GF-D8 (cell line): ENCODE data around the gene FCRLA.
"Not testable (repeated sequence)": the region's sequence is repeated elsewhere in the genome, so short reads cannot be mapped to it uniquely, and the experiment has no call there.

Source experiments
- DNase-seq: peaks from one replicate; lab custom pipeline; 2025; lab: John Stamatoyannopoulos, UW

The FCRLA gene

DNA sequence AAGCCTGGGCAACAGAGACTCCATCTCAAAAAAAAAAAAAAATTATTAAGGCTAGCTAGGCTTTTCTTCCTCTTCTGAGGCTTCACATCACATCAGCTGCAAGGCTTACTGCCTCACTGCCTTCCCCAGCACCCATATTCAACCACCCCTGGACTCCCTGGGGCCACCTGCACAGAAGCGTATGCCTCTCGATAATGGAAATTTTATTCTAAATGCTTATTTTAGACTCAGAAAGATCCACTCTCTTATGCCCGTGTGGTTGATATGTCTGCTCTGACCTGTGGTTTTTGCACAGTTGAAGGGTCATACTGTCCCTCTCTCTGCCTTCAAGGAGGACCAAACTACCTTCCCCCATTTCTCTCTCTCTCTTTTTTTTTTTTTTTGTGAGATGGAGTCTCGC, 1.5 kb upstream of the FCRLA start:
- DNase-seq: no peak

DNA sequence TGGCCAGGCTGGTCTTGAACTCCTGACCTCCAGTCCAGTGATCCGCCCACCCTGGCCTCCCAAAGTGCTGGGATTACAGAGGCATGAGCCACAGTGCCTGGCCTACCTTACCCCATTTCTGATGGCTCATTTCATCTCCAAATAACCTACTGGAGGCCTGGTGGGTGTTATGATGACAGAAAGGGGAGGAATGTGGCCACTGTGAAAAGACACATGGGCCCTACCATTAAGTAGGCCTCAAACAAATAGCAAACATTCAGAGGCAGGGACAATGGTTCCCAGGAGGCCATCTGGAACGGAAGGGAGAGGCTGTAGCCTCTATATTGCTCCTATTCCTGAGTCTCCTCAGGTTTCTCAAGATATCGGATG, 932 bp upstream of the FCRLA start:
- DNase-seq: no peak

DNA sequence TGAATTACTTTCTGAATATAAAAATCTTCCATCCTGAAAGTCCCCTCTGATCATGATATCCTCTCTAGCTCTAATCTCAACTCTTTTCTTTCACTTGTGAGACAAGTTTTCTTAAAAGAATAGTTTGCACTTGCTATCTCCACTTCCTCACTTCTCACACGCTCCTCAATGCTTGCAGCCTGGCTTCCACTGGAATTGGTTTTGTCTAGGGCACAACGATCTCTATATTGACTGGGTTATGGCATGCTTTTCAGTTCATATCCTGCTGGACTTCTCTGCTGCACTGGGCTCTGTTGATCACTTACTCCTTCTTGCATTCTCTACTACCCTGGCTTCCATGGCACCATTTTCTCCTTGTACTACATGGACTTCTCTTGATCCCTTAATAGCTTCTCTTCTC, 474 bp downstream of the FCRLA start:
- DNase-seq: no peak

DNA sequence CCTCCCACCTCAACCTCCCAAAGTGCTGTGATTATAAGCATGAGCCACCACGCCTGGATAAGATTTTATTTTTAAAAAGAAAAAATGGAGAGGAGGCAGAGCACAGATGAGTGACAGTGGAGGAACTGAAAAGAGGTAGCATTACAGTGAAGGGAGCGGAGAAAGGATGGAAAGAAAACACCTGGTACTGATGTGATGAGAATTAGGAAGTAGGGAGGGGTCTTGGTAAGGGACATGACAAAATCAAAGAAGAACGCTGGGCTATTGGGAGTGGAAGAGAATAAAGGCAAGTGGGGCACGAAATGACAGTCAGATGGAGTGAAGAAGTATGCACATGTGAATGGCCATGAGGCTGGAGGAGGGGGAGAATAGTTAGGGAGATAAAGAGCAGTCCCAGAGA, 2.3 kb downstream of the FCRLA start:
- no peak for DNase-seq

DNA sequence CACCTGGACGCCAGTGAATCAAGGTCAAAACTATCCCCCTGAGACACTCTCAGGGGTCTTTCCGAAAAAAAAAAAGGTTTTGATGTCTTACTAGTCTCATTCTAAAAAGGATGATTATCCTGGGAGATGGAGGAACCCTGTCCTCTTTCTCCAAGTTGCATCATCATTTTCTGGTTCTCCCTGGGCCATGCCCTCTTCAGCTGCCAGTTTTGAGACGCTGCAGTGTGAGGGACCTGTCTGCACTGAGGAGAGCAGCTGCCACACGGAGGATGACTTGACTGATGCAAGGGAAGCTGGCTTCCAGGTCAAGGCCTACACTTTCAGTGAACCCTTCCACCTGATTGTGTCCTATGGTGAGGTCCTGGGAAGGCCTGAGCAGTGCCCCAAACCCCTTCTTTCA, 3.5 kb downstream of the FCRLA start:
- DNase-seq: no peak

DNA sequence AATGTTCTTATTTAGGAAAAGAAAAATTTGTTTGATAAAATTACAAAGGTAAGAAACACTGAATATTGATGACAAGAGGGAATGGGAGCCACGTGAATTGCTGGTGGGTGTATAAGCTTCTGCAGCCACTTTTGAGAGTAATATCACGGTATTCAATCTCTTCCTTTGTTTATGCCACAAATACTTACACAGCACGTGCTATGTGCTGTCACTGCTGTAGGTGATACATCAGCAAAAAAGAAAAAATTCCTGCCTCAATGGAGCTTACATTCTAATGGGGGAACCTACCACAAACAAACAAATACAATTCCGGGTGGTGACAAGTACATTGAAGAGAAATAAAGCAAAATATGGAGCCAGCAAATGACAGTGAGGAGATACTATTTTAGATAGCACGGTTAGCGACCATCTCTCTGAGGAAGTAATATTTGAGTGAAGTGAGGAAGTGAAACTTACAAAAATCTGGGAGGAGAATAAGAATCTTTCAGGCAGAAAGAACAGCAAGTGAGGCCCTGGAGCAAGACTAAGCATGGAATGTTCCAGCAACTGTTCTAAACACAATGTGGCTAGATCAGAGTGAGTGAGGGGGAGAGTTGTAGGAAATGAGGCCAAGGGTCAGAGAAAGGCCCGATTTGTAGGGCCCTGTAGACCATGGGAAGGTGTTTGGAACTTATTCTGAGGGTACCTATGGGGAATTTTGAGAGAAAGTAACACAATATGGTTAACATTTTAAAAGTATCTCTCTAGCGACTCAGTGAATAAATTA, 11.7 kb downstream of the FCRLA start:
- no peak for DNase-seq

DNA sequence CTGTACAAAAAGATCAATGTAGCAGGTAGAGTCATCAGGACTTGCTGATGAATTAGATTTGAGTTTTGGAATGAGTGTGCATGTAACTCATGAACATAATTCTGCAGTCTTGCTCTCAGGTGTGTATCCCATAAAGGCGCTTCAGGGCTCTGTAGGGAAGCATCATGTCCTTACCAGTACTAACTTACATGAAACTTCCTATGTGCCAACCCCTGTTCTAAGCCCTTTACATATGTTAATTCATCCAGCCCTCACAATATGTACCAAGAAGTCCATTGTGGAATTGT, 12.2 kb downstream of the FCRLA start:
- no peak for DNase-seq

DNA sequence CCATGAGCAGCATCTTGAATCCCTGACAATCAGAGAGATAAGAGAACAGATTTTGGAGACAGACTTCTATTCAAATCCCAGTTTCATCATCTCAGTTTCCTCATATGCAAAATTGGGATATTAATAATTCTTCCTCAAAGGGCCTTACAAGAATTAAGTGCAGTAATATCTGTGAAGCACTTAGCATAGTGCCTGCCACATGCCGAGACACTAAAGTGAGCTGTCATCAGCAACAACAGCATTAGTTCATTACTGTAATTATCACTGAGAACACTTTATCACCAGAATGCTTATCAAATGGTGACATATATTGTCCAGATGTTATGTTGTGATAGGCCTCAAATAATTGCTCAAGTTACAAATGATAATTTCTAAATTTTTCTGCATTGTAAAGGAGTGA, 13.4 kb downstream of the FCRLA start:
- no peak for DNase-seq

DNA sequence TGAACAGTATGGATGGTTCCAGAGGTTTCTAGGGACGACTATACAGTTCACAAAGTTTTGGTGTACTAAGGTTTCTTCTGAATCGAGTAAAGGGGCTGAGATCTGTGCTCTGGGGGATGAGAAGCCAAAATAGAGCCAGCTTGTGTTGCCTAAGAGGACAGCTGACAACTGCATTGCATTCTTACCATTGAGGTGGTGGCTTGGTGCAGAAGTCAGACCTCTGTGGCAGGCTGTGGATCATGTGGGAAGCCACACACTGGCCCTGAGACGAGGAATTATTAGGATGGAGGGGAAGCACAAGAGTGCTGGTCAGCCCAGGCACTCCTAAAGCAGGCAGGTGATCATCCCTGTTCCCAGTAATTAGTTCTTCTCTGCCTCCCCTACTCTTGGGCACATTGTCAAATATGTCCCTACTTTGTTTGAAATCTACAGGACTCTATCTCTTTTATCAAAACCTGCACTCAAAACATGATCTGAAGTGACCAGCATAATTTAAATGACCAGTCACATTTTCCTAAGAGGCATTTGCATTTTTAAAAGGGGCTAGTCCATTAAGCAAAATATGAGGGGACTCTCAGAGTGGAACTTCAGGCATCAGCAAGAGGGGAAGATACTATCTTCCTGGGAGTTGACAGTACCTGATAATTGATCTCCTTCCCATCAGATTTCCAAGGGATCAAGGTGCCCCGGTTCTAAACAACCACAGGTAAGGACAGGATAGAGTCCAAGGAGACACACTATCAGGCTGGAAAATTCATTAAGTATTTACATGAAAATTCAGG, 14.1 kb downstream of the FCRLA start, which contains the start of gene FCRLB:
TSS of gene FCRLB (plus strand) at position 589 of the 782 bp plus-strand sequence. CDS start 1,129 bp downstream, outside the sequence.
- no peak for DNase-seq

DNA sequence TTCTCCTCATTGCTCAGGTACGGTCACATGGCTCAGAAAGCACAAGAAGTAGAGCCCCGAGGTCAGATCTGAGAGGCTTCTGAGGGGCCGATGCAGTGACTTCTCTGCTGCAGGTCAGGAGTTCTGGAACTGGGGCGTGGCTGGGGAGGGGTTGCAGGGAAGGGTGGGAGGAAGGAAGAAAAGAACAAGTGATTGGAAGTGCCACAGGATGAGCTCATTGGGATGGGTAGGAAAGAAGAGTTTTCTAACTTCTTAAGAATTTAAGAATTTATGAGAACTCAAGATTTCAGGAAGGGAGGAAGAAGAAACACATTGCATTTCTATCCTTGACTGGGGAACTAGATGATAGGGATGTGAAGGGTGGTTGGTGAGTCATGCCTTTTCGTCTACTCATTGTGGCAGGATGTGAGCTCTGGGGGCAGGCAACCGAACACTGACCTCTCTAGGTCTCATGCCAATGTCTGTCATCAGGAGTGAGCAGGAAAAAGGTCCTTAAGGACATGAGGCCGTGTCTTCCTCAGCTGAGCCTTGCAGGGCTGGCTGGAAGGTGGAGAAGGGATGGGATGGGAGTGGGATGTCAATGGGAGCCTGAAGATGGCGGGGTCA, 14.8 kb downstream of the FCRLA start:
- no peak for DNase-seq

DNA sequence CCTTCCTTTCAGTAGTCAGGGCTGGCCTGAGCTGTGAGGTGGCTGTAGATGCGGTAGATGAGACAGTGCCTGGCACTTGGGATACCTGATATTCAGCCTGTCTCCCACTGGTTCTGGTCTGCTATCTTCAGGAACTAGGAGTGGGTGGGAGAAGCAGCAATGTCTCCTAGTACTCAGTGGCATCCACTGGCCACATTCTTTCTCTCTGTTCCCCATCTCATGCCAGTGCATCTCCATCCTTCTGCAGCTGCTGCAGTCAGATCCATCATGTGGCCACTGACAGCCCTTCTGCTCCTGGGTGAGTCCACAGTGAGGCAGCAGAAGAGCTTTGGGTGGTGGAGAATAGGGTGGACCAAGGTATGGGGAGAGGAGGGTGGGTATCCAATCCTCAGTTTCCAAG, 15.4 kb downstream of the FCRLA start:
- no peak for DNase-seq

DNA sequence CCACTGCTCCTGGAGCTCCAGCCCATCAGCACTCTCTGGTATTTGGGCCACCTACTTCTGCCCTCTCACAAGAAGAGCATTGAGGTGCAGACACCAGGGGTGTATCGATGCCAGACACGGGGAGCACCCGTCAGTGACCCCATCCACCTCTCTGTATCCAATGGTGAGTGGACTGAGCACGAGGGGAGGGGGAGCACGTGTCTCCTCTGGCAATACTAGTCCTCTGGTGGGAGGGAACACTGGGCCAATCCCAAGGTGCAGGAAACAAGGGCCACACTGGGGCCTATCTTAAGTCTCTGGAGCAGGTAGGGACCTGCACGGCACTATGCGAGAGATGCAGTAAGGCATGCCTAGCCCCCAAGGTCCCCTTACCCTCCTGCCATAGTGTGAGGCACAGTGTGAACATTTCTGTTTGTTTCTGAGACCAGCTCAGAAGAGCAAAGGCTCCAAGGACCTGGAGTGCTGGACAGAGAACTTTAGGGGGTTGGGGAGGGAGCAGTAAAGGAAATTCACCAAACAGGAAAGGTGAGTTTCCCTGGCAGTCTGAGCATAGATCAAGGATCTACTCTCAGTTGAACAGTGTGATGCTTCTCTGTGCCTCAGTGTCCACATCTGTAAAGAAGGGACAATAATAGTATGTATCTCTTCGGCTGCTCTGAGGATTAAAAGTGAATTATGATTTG, 16.6 kb downstream of the FCRLA start:
- DNase-seq: no peak

DNA sequence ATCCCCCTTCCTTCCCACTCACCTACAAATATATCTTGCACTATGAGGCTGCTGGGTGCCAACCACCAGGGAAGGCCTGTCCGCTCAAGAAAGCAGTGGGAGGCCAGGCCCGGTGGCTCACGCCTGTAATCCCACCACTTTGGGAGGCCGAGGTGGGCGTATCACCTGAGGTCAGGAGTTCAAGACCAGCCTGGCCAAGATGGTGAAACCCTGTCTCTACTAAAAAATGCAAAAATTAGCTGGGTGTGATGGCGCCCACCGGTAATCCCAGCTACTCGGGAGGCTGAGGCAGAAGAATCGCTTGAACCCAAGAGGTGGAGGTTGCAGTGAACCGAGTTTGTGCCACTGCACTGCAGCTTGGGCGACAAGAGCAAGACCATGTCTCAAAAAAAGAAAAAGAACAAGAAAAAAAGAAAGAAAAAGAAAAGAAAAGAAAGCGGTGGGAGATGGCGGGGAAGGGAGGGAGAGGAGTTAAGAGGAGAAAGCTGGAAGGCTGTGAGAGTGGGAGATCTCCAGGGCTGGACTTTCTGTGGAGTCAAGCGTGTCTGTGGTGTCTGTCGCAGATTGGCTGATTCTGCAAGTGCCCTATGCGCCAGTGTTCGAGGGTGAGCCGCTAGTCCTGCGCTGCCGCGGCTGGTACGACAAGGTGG, 18.4 kb downstream of the FCRLA start:
- not testable (repeated sequence) for DNase-seq

DNA sequence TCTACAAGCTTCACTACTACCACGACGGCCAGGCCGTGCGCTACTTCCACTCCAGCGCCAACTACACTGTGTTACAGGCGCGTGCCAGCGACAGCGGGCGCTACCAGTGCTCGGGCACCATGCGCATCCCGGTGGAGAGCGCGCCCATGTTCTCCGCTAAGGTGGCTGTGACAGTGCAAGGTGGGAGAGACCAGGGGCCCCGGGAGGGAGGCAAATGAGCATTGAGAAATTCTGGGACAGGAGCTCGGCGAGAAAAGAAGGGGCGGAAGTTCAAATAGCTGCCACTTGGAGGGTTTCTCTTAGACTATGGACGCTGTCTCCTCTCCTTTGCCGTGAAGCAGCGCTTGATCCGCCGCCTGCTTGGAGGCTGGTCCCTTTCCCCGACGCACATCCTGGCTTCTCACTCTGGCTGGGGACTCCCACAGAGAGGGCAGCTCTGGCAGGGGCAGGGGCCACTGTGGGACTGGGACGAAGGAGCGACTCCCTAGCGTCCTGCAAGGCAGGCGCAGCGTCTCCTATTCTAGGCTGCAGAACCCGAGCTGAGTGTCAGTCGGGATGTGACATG, 19.0 kb downstream of the FCRLA start:
- no peak for DNase-seq

DNA sequence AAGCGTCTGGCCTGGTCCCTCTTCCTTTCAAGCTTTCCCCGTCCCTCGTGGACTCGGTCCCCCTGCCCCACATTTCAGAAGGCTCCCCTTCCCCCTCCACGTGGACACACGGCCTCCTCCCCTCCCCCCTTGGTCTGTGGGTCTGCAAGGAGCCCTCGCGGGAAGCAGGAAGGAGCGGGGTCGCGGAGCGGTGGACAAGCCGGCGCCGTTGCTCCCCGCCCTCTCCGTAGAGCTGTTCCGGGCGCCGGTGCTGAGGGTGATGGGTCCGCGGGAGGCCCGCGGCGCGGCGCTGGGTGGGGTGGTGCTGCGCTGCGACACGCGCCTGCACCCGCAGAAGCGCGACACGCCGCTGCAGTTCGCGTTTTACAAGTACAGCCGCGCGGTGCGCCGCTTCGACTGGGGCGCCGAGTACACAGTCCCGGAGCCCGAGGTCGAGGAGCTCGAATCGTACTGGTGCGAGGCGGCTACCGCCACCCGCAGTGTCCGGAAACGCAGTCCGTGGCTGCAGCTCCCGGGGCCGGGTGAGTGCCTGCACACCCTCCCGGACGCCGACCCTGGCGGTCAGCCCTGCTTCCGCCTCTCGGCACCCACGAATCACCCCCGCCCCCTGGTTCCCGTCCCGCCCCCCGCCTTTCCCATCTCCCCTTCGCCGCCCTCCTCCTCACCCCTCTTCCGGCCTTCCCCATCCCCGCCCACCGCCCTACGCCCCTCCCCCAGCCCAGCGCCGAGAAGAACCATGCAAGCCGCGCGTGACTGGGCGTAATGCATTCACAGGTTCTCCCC, 19.6 kb downstream of the FCRLA start:
- no peak for DNase-seq

DNA sequence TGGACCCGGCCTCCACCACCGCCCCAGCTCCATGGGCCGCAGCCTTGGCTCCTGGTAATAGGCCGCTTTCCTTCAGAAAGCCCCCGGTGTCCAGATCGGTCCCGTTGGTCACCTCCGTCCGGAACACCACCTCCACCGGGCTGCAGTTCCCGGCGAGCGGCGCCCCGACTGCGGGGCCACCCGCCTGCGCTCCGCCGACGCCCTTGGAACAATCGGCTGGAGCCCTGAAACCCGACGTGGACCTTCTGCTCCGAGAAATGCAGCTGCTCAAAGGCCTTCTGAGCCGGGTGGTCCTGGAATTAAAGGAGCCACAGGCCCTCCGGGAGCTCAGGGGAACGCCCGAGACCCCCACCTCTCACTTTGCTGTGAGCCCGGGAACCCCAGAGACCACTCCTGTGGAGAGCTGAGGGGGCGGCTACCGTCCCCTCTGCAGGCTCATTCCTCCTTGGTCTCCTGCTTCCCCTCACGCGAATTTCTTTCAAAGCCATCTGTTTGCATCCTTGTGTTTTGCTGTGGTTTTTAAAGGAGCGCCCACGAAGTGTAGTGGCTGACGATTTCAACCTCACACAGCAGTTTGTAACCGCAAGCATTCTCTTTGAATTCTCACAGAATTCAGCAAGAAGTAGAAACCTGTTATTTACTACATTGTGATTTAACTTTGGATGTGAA, 20.4 kb downstream of the FCRLA start:
- DNase-seq: no peak

DNA sequence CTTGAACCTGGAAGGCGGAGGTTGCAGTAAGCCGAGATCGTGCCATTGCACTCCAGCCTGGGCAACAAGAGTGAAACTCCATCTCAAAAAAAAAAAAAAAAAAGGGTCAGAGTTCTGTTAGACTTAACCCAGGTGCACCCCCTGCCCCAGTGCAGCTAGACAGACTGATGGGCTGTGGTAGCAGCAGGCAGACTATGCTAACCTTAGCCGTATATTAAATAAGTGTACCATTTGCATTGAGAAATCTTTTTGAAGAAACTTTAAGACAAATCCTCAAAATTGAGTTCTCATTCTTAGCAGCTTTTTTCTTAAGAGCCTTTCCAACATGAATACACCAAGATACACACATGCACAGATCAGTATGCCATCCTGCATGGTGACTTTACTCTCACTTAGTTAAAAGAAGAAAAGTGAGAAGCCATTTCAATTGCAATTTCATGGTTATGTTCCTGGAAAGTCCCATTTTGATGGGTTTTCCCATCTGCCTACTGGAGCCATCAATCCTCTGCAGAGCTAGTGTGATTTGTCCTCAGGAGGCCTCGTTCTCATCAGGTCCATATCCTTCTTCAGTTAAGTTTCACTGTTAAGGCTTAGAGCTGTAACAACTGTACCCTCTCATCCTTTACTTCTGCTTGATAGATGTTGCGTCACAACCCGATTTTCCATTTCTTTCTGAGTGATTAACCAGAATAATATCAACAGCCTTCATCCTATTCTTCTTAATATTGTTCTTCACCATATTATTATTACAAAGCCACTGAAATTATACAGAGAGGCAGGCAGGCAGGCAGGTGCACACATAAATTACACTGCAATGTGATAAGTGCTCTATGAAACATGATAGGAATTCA, 21.6 kb downstream of the FCRLA start:
- no peak for DNase-seq

DNA sequence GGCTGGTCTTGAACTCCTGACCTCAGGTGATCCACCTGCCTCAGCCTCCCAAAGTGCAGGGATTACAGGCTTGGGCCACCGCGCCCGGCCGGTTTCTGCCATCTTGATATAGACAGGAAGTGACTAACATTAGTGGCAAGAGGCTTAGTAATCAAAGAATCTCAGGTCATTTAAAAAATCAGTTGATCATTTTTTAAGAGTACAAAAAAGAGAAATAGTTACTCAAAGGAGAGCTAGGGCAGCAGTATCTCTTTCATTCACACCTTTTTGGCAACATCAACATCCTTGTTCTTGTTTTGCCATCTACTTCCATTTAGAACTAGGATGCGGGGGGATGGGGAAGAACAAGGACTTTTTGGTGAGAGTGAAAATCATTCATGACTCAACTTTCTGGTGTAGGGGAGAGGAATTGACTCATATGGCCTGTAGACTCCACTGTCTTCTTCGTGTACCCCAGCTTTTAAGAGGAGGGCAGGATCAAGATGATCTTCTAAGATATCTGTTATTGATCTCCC, 23.1 kb downstream of the FCRLA start:
- DNase-seq: no peak

DNA sequence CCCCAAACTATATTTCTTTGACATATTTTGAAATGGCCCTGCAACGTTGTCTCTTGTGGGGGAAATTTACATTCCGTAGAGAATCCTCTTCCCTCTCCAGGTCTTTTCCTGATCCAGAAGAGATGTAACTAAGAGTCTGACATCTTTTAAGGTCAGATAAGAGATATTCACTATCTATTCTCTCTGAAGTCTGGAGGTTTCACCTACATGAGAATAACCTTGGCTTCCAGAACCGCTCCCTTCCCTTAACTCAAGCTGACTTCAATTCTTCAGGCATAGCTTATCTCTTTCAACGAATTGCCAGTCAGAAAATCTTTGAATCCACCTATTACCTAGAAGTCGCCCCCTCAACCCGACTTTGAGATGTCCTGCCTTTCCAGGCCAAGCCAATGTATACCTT, 24.2 kb downstream of the FCRLA start:
- DNase-seq: no peak
